ENCODE data around the gene APOBEC3H.

Gene APOBEC3H

DNA sequence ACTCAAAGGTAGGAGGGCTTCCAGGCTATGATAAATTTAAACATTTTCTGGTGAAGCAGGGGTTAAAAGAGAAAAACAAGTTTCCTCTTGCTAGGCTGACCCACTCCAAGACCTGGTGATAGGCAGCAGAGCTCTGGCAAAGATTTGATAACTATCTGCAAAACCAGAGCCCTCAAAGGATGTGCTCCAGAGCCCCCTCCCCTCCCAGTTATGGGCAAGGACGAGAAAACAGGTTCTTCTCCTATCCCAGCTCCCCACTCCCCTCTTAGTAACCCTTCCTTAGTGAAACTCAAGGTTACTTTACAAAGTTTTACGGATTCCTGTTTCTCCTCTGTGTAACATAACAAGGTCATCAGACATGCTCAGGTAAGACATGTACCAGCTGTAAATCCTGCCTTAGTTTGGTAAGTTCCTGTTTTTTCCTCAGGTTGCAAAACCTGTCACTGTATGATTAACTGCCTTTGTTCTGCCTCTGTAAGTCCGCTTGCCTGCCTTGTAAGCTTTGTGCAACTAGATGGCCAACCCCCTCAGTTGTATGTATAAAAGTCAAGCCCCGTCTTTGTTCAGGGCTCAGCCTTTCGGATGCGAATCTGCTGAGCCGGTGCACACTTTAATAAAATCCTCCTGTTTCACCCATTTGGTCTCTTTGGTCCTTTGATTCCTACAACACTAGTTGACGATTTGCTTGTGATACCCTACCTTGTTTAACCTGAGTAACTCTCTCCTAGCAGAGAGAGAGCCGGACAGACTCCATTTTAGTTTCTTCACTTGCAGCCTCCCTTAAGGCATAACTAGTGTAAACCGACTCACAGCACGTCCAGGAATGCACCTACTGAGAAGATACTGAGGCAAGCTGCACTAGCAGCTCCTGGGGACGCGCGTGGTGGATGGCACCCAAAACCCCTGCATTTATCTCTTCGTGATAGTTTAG lies 13.9 kb downstream of the APOBEC3H start:
- DNase-seq (ENCODE audit: low read depth) = no peak

DNA sequence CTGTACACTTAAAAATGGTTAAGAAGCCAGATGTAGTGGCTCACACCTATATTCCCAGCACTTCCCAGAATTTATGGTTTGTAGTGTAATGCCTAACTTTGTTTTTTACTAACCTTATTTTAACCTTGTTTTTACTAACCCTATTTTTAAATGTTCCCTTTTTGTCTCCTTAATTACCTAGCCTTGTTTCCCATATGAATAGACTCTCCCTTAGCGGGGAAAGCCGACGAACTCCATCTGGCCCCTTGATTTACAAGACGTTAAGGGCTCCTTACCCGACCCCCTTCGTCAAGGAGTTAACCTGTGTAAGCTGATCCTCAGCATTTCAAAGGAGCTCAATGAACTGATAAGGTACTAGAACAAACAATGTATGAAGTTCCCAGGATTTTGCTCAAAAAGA lies 17.1 kb downstream of the APOBEC3H start:
- DNase-seq (ENCODE audit: low read depth) = no peak

DNA sequence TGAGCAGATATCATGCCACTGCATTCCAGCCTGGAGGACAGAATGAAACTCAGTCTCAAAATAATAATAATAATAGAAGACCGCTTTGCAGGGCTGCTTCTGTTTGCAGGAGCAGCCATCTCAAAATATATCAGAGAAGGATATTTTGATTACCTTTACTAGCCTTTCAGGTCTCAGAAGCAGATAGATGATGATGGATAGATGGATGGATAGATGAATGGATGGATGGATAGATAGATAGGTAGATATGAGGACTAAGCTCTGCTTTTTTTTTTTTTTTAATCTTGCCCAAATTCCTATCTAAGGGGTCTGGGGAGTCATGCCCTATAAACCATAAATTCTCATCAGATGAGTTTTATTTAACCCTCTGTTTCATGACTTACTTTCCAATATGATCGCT lies 18.5 kb downstream of the APOBEC3H start:
- DNase-seq (ENCODE audit: low read depth) = no peak

DNA sequence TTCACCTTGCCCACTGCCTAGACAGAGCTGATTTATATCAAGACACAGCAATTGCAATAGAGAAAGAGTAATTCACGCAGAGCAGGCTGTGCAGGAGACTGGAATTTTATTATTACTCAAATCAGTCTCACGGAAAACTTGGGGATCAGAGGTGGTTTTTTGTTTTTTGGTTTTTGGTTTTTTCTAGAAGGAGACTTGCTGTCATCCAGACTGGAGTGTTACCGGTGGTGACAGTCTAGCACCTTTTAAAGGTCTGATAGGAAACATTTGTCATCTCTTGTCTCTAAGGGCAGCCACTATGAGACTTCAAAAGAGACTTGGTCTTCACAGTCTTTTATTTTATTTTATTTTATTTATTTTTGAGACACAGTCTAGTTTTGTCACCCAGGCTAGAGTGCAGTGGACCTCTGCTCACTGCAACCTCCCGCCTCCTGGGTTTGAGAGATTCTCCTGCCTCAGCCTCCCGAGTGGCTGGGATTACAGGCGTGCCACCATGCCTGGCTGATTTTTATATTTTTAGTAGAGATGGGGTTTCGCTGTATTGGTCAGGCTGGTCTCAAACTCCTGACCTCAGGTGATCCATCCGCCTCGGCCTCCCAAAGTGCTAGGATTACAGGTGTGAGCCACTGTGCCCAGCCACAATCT lies 19.1 kb downstream of the APOBEC3H start:
- no peak for DNase-seq (ENCODE audit: low read depth)

DNA sequence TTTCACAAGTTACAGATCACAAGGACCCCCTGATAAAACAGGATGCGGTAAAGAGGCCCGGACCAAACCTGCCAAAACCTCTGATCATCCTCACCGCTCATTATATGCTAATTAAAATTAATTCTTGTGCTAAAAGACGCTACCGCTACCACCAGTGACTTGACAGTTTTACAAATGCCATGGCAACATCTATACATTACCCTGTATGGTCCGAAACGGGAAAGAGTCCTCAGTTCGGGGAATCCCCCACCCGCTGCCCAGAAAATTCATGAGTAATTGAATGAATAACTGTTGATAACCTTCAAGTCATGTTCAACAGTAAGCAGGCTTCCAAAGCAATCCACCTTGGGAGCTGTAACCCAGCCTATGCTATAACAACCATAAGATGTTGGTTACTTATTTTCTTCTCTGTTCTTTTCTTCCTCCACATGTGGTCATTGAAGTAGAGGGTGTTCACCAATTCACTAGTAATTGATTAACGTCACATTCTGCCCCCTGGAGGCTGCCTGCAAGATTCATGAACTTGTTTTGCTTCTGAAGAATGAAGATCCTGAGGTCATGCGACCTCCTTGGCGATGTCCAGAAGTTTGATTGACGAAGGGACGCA lies 20.6 kb downstream of the APOBEC3H start:
- DNase-seq (ENCODE audit: low read depth) = peak; percentile 65

DNA sequence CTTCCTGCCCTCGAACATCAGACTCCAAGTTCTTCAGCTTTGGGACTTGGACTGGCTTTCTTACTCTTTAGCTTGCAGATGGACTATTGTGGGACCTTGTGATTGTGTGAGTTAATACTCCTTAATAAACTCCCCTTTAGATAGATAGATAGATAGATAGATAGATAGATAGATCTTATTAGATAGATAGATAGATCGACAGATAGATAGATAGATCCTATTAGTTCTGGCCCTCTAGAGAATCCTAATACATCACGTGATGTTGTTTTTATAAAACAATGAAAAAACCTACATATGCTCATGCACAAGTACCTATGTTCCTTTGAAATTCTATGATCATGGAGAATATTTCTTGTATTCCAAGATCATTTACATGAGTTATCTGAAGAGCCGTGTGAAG lies 23.9 kb downstream of the APOBEC3H start:
- DNase-seq (ENCODE audit: low read depth) = no peak

DNA sequence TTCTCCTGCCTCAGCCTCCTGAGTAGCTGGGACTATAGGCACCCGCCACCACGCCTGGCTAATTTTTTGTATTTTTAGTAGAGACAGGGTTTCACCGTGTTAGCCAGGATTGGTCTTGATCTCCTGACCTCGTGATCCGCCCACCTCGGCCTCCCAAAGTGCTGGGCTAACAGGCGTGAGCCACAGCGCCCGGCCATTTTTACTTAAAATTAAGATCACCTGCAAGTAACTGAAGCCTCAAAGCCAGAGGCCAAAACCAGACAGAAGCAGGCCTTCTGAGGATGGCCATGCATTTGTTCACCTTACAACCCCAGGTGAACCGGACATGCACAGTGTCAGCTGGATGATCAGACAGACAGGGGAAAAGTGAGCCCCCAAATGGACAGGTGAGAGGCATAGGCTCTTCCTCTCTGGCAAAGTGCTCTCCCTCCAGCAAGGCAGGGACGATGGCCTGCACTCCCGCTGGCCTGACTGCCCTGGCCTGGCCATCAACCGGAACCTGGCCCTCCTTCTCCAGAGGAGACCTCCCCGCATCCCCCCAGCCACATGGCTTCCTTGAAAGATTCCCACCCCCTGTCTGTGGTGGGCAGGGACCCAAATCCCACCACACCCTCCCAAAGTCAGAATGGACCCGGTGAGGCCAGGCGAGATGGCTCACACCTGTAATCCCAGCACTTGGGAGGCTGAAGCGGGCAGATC lies 25.9 kb downstream of the APOBEC3H start:
- no peak for DNase-seq (ENCODE audit: low read depth)

DNA sequence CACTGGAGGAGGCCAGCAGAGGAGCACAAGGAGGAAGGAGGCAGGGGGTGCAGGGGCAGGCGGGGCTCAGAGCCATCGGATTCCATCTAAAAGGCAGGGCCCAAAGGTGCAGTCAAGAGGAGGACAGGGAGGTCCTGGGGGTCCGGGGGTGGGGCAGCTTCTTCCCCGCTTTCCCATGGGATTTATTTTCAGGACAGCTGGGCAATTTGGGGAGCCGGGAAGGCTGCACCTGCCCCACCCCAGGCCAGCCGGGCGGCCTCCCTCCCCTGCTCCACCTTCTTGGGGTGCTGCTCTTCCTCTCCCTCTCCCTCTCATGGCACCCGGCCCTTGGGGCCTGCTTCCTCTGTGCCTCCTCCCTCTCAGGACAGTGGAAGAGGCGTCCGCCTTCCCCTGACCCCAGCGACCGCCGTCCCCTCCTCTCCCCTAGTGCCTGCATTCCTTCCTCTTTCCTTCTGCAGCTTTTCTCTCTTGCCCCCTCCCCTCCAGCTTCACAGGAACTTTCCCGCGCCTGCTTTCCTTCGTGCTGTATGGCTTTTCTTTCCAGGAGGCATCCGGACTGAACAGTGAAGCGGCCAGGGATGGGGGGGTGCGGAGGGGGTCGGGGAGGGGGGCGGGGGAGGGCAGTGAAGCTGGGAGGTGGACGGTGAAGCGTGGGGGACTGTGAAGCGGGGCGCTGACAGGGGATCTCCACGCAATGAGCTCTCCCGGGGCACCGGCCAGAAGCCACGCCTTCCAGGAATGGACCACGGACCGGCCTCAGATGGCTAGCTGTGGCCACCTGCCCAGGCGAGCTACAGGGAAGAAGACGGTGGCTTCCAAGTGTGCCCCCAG lies 26.9 kb downstream of the APOBEC3H start:
- no peak for DNase-seq (ENCODE audit: low read depth)

DNA sequence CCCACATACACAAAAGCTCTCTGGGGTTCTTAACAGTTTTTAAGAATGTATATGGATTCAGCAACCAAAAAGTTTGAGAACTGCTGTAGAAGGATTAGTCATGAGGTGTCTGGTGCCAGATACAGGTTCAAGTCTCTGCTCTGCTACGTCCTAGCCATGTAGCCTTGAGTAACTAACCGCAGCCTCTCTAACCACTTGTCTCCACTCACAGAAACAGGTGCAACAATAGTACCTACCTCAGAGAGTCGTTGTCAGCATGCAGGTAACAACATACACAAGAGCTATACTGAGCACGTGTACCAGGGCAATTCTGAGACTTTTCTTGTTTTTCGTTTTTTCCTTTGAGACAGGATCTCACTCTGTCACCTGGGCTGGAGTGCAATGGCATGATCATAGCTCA lies 28.6 kb downstream of the APOBEC3H start:
- no peak for DNase-seq (ENCODE audit: low read depth)

DNA sequence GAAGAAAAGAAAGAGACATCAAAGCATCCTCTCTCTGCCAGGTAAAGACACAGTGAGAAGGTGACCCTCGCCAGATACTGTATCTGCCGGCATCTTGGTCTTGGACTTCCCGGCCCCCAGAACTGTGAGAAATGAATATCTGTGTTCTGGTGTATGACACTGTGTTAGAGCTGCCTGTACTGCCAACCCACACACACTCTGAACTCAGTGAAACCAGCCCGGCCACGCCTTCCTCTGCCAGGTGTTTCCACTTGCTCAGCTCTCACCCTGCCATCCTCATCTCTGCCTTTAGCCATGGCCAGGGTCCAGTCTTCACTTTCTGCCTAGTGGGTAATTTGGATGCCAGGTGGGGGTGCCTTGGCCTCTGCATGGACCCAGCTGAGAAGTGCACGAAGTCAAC lies 31.5 kb downstream of the APOBEC3H start:
- no peak for DNase-seq (ENCODE audit: low read depth)

DNA sequence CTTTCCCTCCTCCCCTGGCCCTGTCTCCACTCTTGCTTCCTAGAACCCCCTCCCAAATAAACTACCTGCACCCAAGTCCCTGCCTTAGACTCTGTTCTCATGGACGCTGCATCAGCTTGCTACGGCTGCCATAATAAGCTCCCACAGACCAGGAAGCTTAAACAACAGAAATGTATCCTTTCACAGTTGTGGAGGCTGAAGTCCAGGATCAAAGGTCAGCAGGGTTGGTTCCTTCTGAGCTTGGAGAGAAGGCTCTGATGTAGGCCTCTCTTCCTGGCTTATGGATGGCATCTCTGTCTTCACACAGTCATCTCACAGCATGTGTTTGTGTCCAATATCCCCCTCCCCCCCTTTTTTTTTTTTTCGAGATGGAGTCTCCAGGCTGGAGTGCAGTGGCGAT lies 32.0 kb downstream of the APOBEC3H start:
- DNase-seq (ENCODE audit: low read depth) = no peak

DNA sequence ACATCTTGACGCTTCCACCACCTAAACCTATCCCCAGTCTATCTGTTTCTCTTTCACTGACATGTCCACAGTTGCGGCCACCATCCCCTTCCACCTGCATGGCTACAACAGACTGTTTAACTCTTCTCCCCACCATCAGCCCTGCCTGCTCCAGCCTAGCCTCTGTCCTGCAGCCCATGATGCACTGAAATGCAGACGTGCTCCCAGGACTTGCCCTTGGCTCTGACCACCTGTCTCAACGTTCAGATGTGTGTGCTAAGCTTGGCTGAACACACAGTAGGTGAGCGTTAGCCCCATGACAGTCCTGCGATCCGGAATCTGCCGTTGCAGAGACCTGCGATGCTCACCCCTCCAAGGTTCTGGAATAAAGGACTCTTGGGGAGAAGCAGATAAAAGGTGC lies 32.7 kb downstream of the APOBEC3H start:
- no peak for DNase-seq (ENCODE audit: low read depth)

DNA sequence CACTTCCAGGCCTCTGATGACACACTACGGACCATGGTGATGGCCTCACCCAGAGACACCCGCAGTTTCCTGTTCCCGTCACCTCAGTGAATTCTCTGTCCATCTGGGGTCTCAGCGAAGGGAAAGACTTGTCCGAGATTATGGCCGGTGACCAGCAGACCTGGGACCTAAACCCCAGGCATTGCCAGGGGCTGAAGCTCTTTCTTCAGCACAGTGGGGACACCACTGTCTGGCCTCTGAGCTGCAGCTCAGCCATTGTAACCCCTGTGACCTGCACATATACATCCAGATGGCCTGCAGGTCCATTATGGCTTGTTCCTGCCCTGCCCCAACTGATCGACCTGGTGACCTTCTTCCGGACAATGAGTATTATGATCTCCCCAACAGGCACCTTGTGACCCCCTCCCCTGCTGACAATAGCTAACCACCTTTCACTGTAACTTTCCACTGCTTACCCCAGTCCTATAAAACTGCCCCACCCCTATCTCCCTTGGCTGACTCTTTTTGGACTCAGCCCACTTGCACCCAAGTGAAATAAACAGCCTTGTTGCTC lies 33.2 kb downstream of the APOBEC3H start:
- no peak for DNase-seq (ENCODE audit: low read depth)

DNA sequence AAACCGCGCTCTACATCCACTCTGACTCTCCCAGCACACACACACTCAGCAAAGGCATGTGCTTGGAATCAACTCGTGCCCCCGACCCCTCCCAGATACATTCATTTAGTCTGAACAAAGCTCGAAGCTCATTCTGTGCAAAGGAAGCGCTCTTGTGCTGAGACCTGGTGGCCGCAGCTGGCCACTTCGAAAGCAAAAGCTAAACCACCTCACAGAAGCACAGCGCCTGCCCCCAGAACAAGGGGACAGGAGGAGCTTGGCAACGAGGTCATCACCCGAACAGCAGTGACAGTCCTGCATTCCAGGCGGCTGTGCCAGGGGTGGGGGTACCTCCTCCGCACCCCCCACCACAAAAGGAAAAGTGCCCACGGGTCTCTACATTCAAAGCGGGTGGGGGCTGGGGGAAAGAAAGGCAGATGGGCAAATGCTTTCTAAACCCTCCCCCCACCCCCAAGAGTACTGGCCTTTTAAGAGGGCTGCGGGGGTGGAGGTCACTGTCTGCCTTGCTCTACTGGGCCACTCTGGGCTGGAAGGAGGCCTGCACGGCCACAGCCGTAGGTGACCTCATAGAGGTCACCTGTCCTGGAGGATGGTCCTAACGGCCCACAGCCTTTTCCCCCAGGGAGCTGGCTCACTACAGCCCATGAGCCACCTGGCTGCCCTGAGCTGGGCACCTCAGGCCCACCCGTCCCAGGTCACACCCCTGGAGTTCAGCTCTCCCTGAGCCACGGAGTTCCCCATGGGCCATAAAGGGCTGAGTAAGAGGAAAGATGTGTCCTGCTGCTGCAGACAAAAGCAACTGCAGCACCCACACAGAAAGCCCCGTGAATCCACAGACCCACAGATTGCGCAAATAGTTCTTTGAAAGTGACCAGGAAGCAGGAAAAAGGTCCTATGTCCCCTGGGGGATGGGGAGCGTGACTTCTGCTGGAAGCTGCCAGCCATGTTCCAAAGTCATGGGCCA lies 34.1 kb downstream of the APOBEC3H start:
- DNase-seq (ENCODE audit: low read depth) = no peak

DNA sequence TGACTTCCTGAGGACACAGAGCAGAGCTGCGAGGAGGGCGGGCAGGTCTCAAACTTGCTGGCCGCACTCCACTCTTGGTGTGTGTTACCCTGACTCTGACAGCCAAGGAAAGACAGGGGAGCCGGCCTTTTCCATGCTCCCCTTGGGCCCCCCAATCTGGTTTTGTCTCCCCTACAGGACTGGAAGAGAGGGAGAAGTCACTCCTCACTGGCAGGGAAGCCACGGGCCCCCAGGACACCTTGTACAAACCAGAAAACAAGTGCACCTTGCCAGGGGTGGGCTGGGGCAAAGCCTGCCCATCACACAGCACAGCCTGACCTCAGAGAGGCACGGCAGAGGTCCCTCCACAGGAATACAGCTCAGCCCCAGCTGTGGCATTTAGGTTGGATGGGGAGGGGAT lies 35.2 kb downstream of the APOBEC3H start:
- no peak for DNase-seq (ENCODE audit: low read depth)

DNA sequence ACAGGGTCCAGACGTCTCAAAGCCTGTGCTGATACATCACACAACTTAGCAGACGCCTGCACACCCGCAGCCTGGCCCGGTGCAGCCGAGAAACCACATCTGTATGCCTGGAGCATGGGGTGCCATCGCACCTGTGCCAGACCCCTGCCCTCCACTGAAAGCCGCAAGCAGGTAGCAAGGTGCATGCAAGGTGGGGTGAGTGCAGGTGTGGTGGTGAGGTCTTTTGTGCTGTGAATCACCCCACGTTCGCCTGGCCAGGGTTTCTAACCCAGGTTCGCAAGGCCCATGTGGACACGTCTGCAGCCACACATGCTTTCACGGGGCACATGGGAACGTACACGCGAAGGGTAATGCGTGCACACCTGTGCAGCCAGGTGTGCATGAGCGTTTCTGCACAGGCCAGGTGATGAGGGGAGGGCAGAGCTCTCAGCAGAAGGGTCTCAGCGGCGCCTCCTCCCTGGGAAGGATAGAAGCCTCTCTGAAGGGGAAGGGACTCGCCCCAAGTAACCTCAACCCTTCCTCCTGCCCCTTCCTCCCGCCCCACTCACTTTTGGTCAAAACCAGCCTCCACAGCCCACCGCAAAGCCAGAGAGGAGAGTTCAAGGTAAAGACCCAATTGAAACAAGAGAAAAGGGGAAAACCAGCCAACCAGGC lies 36.0 kb downstream of the APOBEC3H start:
- DNase-seq (ENCODE audit: low read depth) = no peak

DNA sequence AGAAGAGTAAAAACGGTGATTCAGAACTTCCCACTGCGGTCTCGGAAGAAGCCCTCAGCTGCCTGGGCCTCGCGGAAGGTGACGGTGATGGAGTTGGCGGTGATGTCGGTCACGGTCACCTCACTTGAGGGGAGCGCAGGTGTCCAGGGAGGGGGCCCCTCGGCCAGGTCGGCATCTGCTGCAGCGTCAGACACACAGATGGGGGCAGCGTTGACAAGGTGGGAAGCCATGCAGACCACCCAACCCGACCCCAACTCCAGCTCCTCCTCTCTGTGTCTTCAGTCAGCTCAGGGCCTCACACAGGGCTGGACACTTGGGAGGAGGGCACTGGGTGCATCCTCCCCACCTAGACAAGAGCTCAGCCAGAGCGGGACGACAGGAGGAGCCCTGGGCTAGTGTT lies 36.8 kb downstream of the APOBEC3H start:
- DNase-seq (ENCODE audit: low read depth) = no peak

DNA sequence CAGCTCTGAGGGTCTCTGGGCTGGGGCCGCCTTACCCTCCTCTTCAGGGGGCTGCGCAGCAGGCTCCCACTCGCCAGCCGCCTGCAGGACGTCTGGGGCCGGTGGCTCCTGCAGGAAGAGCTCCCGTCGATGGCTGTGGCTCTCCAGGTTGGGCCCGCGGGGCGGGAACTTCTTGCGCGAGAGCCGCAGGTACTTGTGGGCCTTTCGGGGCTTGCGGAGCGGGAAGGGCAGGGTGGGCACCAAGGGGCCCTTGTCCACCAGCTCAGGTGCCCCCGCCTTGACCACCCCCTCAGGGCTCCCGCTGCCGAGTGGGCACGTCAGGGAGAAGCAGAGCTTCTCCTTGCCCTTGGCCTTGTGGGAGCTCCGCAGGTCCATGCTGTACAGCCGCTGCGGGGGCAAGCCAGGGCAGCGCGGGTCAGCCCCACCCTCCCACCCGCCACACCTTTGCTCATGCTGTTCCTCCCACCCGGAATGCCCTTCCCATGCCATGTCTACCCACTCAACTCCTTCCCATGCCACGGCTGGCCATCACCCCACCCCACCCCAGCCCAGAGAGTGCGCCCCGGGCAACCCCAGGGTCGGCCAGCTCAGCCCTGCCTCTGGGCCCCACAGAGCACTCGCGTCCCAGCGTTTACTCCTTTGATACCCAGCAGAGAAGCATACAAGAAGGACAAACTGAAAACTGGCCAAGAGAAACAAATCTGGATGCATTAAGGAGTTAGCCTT lies 37.5 kb downstream of the APOBEC3H start:
- DNase-seq (ENCODE audit: low read depth) = no peak
